Natural killer cell treated with Interleukin-12 subunit alpha and Interleukin-12 subunit beta and Interleukin-15 and Interleukin-18, amount 100 ng/mL, for 72 hours (primary cell): ENCODE measurements around the gene CAMSAP2. TPM values are rescaled to one million over a fixed set of nuclear protein-coding genes. Genes with fewer than 3 reads are reported as not detected.

ENCODE experiments used
- ATAC-seq, 2 donors: fragments of 150-1000 bp; cut with Tn5 transposase in 1 of 2; sonication (Bioruptor Pico), chemical (Tn5 transposase) in 1 of 2; 2 replicates each; pipeline ENCODE4 v1.10.0; 2021
- DNase-seq: peaks from one replicate; pipeline ENCODE4 v3.0.0; 2022; ENCODE audit warnings: low spot score
- H3K27ac Mint-ChIP-seq, 2 donors: 1 replicate in 1 of 2; 2 replicates in 1 of 2; pipeline ENCODE4 v1.8.0; 2022; ENCODE audit warnings: mixed read lengths in 2 of 2, mild to moderate bottlenecking in 1 of 2, moderate library complexity in 1 of 2
- H3K27me3 Mint-ChIP-seq, 2 donors: 1 replicate in 1 of 2; 2 replicates in 1 of 2; pipeline ENCODE4 v1.8.0; 2022; ENCODE audit warnings: mixed read lengths in 2 of 2
- H3K36me3 Mint-ChIP-seq: one replicate; pipeline ENCODE4 v1.8.0; 2022; ENCODE audit warnings: mixed read lengths
- H3K4me1 Mint-ChIP-seq, 2 donors: 1 replicate in 1 of 2; 2 replicates in 1 of 2; pipeline ENCODE4 v1.8.0; 2022; ENCODE audit warnings: low read depth in 2 of 2, mixed read lengths in 2 of 2, mild to moderate bottlenecking in 1 of 2
- H3K4me3 Mint-ChIP-seq: one replicate; pipeline ENCODE4 v1.8.0; 2022; ENCODE audit warnings: mixed read lengths
- H3K9me3 Mint-ChIP-seq: 2 replicates; pipeline ENCODE4 v1.8.0; 2022; ENCODE audit warnings: mixed read lengths
- total RNA-seq, 2 donors: library from RNA; stranded (reverse); gene quantifications; one replicate each; pipeline ENCODE4 v1.2.3, GENCODE V29; 2022

CAMSAP2 gene
- total RNA-seq, 2 donors from 2014 or later, result 0.31 to 0.48 TPM

GRCh38 chr1:200899954-200900867, 161.5 kb downstream of the CAMSAP2 start:
- no peaks in the 10 kb centered on the region for H3K9me3 Mint-ChIP-seq
- no peak for ATAC-seq
- peak overlapping the region in 1 of 2 donors; percentile 68 for H3K27ac Mint-ChIP-seq
- H3K4me3 Mint-ChIP-seq, result no peak overlapping the region
- H3K4me1 Mint-ChIP-seq, result peaks cover 7 to 8% of the 10 kb centered on the region in 2 donors
- no peaks in the 10 kb centered on the region for H3K36me3 Mint-ChIP-seq
- DNase-seq, result no peak
- peaks cover 0 to 15% of the 10 kb centered on the region in 2 donors for H3K27me3 Mint-ChIP-seq

- Mint-ChIP-seq H3K27me3 (peaks cover 0 to 15% of the 10 kb centered on the region in 2 donors), H3K4me1 (peaks cover 12 to 13% of the 10 kb centered on the region in 2 donors)
Observed at GRCh38 chr1:200900877-200901276, 162.2 kb downstream of the CAMSAP2 start.

DNA sequence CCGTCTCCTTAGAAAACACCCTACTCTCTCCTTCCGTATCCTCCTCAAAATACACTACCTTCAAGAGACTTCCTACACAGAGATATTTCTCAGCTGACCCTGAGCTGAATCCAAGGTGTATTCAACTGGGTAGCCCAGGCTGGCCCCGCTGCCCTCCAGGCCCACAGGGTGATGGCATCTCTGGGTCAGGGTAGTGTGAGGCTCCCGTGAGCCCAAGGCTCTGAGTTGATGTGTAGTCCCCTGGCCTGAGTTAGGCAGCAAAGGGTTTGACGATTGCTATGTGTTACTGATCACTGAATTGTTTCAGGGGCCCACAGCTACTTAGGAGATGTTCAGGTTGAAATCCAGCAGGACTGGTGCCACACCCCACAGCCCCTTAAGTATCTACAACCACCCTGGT, 162.7 kb downstream of the CAMSAP2 start:
- no peak overlapping the region for H3K4me3 Mint-ChIP-seq
- no peaks in the 10 kb centered on the region for H3K9me3 Mint-ChIP-seq
- H3K4me1 Mint-ChIP-seq, result peaks cover 12 to 13% of the 10 kb centered on the region in 2 donors
- no peaks in the 10 kb centered on the region for H3K36me3 Mint-ChIP-seq
- no peak for ATAC-seq
- no peak overlapping the region for H3K27ac Mint-ChIP-seq
- peaks cover 0 to 15% of the 10 kb centered on the region in 2 donors for H3K27me3 Mint-ChIP-seq
- no peak for DNase-seq

More at GRCh38 chr1:200900877-200901276, 162.2 kb downstream of the CAMSAP2 start:
- Mint-ChIP-seq H3K9me3 (no peaks in the 10 kb centered on the region), H3K27ac (no peak overlapping the region), H3K4me3 (no peak overlapping the region), H3K36me3 (no peaks in the 10 kb centered on the region)
- no peak for DNase-seq
- no peak for ATAC-seq

DNA sequence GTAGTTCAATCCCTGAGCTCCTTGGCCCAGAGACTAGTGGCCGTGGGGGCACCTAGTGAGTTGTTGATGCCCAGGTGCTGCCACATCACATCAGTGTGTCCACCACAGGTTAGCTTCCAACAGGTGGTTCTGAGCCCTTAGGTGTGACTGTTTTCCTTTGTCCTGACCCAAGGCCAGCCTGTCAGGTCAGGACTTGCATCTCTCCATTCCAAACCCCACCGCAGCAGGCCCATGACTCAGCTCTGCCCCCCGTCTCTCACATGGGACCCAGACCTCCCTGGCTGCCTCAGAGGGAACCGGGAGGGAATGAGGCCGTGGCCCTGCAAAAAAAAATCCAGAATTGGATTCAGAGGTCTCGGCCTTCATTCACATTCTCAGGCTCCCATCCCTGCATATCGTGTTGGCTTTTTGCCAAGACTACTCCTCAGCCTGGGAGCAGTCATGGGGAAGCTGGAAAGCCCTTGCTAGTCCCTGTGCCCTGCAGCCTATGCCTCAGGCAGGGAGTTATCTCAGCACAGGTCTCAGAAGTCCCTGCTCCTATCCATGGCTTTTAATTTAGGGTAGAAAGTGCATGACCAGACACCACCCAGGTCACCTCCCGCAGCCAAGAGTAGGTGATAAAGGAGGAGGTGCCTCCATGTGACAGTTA, 163.2 kb downstream of the CAMSAP2 start:
- H3K27me3 Mint-ChIP-seq, result peaks cover 0 to 15% of the 10 kb centered on the region in 2 donors

DNA sequence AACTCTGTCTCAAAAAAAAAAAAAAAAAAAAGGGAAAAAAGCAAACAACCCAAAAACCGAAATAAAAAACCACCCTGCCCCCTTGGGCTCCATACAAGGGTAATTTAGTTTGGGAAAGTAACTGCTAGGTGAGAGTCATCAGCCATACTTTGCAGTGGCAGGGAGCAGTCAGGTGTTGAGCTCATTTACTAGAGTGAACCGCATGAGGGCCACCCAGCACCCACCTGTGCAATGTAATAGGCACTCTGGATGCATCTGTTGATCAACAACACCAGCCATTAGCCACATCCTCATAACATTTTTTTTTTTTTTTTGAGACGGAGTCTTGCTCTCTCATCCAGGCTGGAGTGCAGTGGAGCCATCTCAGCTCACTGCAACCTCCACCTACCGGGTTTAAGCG, 165.1 kb downstream of the CAMSAP2 start:
- H3K9me3 Mint-ChIP-seq, result no peaks in the 10 kb centered on the region
- no peak overlapping the region for H3K27ac Mint-ChIP-seq
- peaks cover 21 to 25% of the 10 kb centered on the region in 2 donors for H3K4me1 Mint-ChIP-seq
- DNase-seq, result no peak
- no peaks in the 10 kb centered on the region for H3K36me3 Mint-ChIP-seq
- no peak overlapping the region for H3K4me3 Mint-ChIP-seq
- no peak for ATAC-seq
- H3K27me3 Mint-ChIP-seq, result peaks cover 11 to 20% of the 10 kb centered on the region in 2 donors

More for the DNA sequence above, 163.2 kb downstream of the CAMSAP2 start:
- H3K4me3 Mint-ChIP-seq, result no peak overlapping the region
- no peak overlapping the region for H3K27ac Mint-ChIP-seq
- peaks cover 12 to 13% of the 10 kb centered on the region in 2 donors for H3K4me1 Mint-ChIP-seq
- H3K9me3 Mint-ChIP-seq, result no peaks in the 10 kb centered on the region
- no peaks in the 10 kb centered on the region for H3K36me3 Mint-ChIP-seq
- DNase-seq, result no peak
- ATAC-seq, result no peak

DNA sequence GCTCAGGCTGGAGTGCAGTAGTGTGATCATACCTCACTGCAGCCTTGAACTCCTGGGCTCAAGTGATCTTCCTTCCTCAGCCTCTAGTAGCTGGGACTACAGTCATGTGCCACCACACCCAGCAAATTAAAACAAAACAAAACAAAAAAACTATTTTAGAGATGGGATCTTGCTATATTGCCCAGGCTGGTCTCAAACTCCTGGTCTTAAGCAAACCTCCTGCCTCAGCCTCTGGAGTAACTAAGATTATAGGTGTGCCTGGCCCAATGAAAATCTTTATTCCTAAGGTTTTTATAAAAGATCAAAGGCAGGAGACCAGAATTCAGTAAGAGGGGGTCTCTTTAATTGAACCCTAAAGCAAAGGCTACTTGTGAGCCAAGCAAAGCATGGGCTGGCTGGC, 166.1 kb downstream of the CAMSAP2 start:
- peaks cover 17 to 23% of the 10 kb centered on the region in 2 donors for H3K4me1 Mint-ChIP-seq
- H3K36me3 Mint-ChIP-seq, result no peaks in the 10 kb centered on the region
- H3K4me3 Mint-ChIP-seq, result no peak overlapping the region
- no peaks in the 10 kb centered on the region for H3K9me3 Mint-ChIP-seq
- DNase-seq (no peak), ATAC-seq (no peak)
- H3K27ac Mint-ChIP-seq, result no peak overlapping the region
- peaks cover 11 to 13% of the 10 kb centered on the region in 2 donors for H3K27me3 Mint-ChIP-seq

DNA sequence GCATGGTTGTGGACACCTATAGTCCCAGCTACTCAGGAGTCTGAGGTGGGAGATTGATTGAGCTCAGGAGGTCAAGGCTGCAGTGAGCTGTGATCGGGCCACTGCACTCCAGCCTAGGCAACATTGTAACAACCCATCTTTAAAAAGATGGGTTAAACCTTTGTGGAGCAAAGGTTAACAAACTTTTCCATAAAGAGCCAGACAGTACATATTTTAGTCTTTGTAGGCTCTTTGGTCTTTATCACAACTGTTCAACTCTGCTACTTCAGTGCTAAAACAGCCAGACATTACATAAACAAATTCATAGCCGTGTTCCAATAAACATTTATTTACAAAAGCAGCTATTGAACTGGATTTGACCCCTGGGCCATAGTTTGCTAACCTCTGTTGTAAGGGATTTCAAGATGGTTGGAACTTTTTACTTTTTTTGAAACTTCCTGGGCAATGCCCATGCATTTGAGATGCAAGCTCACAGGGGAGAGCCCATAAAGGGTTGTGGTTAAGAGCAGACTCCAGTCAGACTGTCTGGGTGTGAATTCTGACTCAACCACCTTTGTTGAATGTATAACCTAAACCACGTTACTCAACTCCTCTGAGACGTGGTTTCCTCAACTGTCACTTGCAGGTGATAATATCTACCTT, 166.8 kb downstream of the CAMSAP2 start:
- no peaks in the 10 kb centered on the region for H3K9me3 Mint-ChIP-seq
- ATAC-seq (peak; percentile 95 to 96), DNase-seq (peak; percentile 73)
- H3K4me3 Mint-ChIP-seq, result no peak overlapping the region
- no peaks in the 10 kb centered on the region for H3K36me3 Mint-ChIP-seq
- peaks cover 11 to 12% of the 10 kb centered on the region in 2 donors for H3K27me3 Mint-ChIP-seq
- no peak overlapping the region for H3K27ac Mint-ChIP-seq
- peaks cover 17 to 23% of the 10 kb centered on the region in 2 donors for H3K4me1 Mint-ChIP-seq

DNA sequence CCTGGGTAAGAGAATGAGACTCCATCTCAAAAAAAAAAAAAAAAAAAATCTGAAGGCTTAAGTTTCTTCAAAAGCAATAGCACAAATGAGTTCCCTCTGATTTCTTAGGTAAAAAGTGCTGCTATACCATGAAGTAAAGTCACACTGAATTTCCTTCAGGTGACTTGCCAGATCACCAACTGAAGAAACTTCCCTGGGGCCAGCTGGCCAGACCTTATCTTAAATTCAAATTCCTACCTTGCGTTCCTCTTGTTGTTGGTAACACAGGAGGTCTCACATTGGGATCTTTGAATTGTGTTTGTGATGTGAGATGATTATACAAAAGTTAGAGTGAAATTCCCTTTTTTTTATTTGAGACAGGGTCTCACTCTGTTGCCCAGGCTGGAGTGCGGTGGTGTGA, 167.8 kb downstream of the CAMSAP2 start:
- Mint-ChIP-seq H3K36me3 (no peaks in the 10 kb centered on the region), H3K27ac (no peak overlapping the region), H3K9me3 (no peaks in the 10 kb centered on the region), H3K4me1 (peaks cover 17 to 23% of the 10 kb centered on the region in 2 donors), H3K4me3 (no peak overlapping the region), H3K27me3 (peaks cover 9 to 11% of the 10 kb centered on the region in 2 donors)
- ATAC-seq, result no peak
- DNase-seq, result no peak

DNA sequence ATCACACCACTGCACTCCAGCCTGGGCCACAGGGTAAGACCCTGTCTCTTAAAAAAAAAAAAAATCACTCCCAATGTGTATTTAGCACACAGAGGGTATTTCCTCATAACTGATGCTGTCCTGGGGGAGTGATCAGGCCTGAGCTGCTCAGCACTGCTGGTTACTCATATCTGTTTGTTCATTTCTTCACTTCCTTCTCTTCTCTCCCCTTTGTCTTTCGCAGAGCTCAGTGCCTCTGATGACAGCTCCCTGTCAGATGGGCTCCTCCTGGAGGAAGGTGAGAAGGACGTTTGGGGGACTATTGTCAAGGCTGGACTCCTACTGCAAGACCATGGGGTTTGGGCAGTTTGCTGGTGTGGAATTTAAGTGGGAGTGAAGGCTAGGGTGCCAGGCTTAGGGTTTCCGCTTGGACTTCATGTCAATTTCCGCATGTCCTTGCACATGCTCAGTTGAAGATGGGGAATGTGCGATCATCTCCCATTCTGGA, 169.0 kb downstream of the CAMSAP2 start:
- peaks cover 9 to 11% of the 10 kb centered on the region in 2 donors for H3K27me3 Mint-ChIP-seq
- H3K4me3 Mint-ChIP-seq, result no peak overlapping the region
- DNase-seq, result no peak
- H3K4me1 Mint-ChIP-seq, result peaks cover 17 to 23% of the 10 kb centered on the region in 2 donors
- no peaks in the 10 kb centered on the region for H3K9me3 Mint-ChIP-seq
- no peaks in the 10 kb centered on the region for H3K36me3 Mint-ChIP-seq
- H3K27ac Mint-ChIP-seq, result peak overlapping the region; percentile 7 to 26
- ATAC-seq, result peak; percentile 69 to 73

- Mint-ChIP-seq H3K27me3 (peaks cover 9 to 11% of the 10 kb centered on the region in 2 donors), H3K27ac (peak overlapping the region; percentile 7 to 26), H3K36me3 (no peaks in the 10 kb centered on the region), H3K9me3 (no peaks in the 10 kb centered on the region), H3K4me1 (peaks cover 17 to 23% of the 10 kb centered on the region in 2 donors), H3K4me3 (no peak overlapping the region)
- DNase-seq, result no peak
- no peak for ATAC-seq
Observed at GRCh38 chr1:200908191-200908868, 169.6 kb downstream of the CAMSAP2 start.

- Mint-ChIP-seq H3K36me3 (no peaks in the 10 kb centered on the region), H3K4me3 (no peak overlapping the region), H3K4me1 (peaks cover 17 to 23% of the 10 kb centered on the region in 2 donors), H3K27ac (no peak overlapping the region), H3K27me3 (peaks cover 9 to 11% of the 10 kb centered on the region in 2 donors), H3K9me3 (no peaks in the 10 kb centered on the region)
- DNase-seq (no peak), ATAC-seq (no peak)
Observed at GRCh38 chr1:200909071-200909470, 170.4 kb downstream of the CAMSAP2 start.

- ATAC-seq (no peak), DNase-seq (no peak)
- H3K4me1 Mint-ChIP-seq, result peaks cover 17 to 23% of the 10 kb centered on the region in 2 donors
- H3K27ac Mint-ChIP-seq, result no peak overlapping the region
- no peak overlapping the region for H3K4me3 Mint-ChIP-seq
- peaks cover 9 to 11% of the 10 kb centered on the region in 2 donors for H3K27me3 Mint-ChIP-seq
- H3K9me3 Mint-ChIP-seq, result no peaks in the 10 kb centered on the region
- no peaks in the 10 kb centered on the region for H3K36me3 Mint-ChIP-seq
Observed at GRCh38 chr1:200909757-200910239, 171.1 kb downstream of the CAMSAP2 start.
